Stomach (tissue), 9 donors: ENCODE results near the gene RIN3. TPM values are rescaled to one million over a fixed set of nuclear protein-coding genes. Genes with fewer than 3 reads are reported as not detected.
A peak's percentile ranks its signal among the peaks of the same experiment; 100 is the strongest.

Experiments
- DNase-seq, 2 donors: peaks; one replicate each; pipeline versions ENCODE4 v3.0.0 to v3.0.0-alpha.2; 2013 to 2019
- H3K27ac ChIP-seq, 5 donors: fragments of 200-600 bp in 4 of 5; sonication (generic) in 4 of 5; one replicate each; pipeline ENCODE4 v1.5.1; 2013 to 2019; ENCODE audit warnings: mild to moderate bottlenecking in 1 of 5, moderate library complexity in 1 of 5
- H3K27me3 ChIP-seq, 3 donors: fragments of 200-600 bp; sonication (generic); one replicate each; pipeline ENCODE4 v1.5.1; 2017 to 2019; ENCODE audit warnings: mixed run types in 1 of 3
- H3K36me3 ChIP-seq, 4 donors: fragments of 200-600 bp; sonication (generic); 1 replicate in 3 of 4; 2 replicates in 1 of 4; pipeline ENCODE4 v1.5.1; 2016 to 2019
- H3K4me1 ChIP-seq, 4 donors: fragments of 200-600 bp; sonication (generic); one replicate each; pipeline ENCODE4 v1.5.1; 2016 to 2019
- H3K4me3 ChIP-seq, 4 donors: fragments of 200-600 bp; sonication (generic) in 3 of 4; one replicate each; pipeline ENCODE4 v1.5.1; 2016 to 2019; ENCODE audit warnings: mild to moderate bottlenecking in 1 of 4
- H3K9me3 ChIP-seq, 4 donors: fragments of 200-600 bp; sonication (generic); one replicate each; pipeline ENCODE4 v1.5.1; 2016 to 2019
- CTCF ChIP-seq, 7 experiments: fragments of 450-650 bp in 4 of 7; fragments of 200-600 bp in 3 of 7; sonication (generic) in 3 of 7; IDR thresholded peaks; one replicate each; pipeline ENCODE4 v1.5.1; 2016 to 2019; ENCODE audit warnings: antibody characterized with exemption in 7 of 7, control low read depth in 2 of 7, mild to moderate bottlenecking in 1 of 7
- EP300 ChIP-seq: sonication (generic); formaldehyde crosslinking; IDR thresholded peaks from one replicate; pipeline ENCODE4 v1.6.1; 2017; ENCODE audit warnings: antibody characterized with exemption
- POLR2A ChIP-seq, 4 donors: fragments of 450-650 bp; IDR thresholded peaks; one replicate each; pipeline ENCODE4 v1.6.1; 2016; ENCODE audit warnings: antibody characterized with exemption in 4 of 4, control low read depth in 2 of 4, mild to moderate bottlenecking in 1 of 4, moderate library complexity in 1 of 4
- POLR2AphosphoS5 ChIP-seq, 3 donors: sonication (generic); formaldehyde crosslinking; IDR thresholded peaks; one replicate each; pipeline ENCODE4 v1.6.1; 2016; ENCODE audit warnings: antibody characterized with exemption in 3 of 3
- WGBS, 5 donors: extraction: QIAGEN DNeasy Blood & Tissue Kit in 3 of 5; methylation state at CpG; one replicate each; pipeline versions ENCODE4 v1.1.5 to v1.1.7; 2013 to 2018; 5-methylcytosine and 5-hydroxymethylcytosine counted together
- intact Hi-C: fragments of 100-400 bp; cut with DNase I; formaldehyde crosslinking; loops from one replicate; pipeline ENCODE4 v1.15.1; 2023; ENCODE audit warnings: low total_unique reads
- polyA plus RNA-seq, 3 donors: library from polyadenylated mRNA; stranded (reverse); fragments of 200-250 nt; gene quantifications; one replicate each; pipeline ENCODE4 v1.2.3, GENCODE V29; 2013
- total RNA-seq, 5 donors: library from RNA; depleted of rRNA; stranded (reverse); fragments of >200 nt; gene quantifications; one replicate each; pipeline versions ENCODE4 v1.1.0 to v1.2.3, GENCODE V29; 2014 to 2016
- donor health status: healthy with polysubstance abuse.
- donor health status: Bipolar disorder and iron deficiency.
- donor health status: healthy.

Gene RIN3
- total and polyA plus RNA-seq, 8 donors = 5.0 to 47.8 (median 8.0) TPM

- H3K27me3 ChIP-seq = no peaks in the 10 kb centered on the region
- H3K4me3 ChIP-seq = no peak overlapping the region
- TF ChIP-seq POLR2AphosphoS5 (IDR thresholded peaks at IDR 0.05) (no peak), POLR2A (IDR thresholded peaks at IDR 0.05) (no peak), EP300 (no peak), CTCF (IDR thresholded peaks at IDR 0.05) (no peak)
- WGBS, 5 donors = 76 to 86% (median 83%) methylated on average over 7 to 10 of the region's 10 CpGs
- no peak overlapping the region for H3K27ac ChIP-seq
- no peak for DNase-seq
- H3K9me3 ChIP-seq = no peaks in the 10 kb centered on the region
- H3K4me1 ChIP-seq = peaks cover 0 to 19% (median 5%) of the 10 kb centered on the region in 4 donors
- no peaks in the 10 kb centered on the region for H3K36me3 ChIP-seq
- intact Hi-C loops = no loop called here
Measured at GRCh38 chr14:92613681-92614260, 100.2 kb downstream of the RIN3 start.

GRCh38 chr14:92615451-92615850 is 101.9 kb downstream of the RIN3 start:
- TF ChIP-seq CTCF (IDR thresholded peaks at IDR 0.05) (no peak), EP300 (no peak), POLR2A (IDR thresholded peaks at IDR 0.05) (no peak), POLR2AphosphoS5 (IDR thresholded peaks at IDR 0.05) (no peak)
- Histone ChIP-seq H3K4me3 (no peak overlapping the region), H3K36me3 (no peaks in the 10 kb centered on the region), H3K4me1 (peaks cover 0 to 23% (median 3%) of the 10 kb centered on the region in 4 donors), H3K9me3 (no peaks in the 10 kb centered on the region), H3K27me3 (no peaks in the 10 kb centered on the region), H3K27ac (no peak overlapping the region)
- WGBS, 5 donors = 40 to 63% (median 46%) methylated on average over 4 of the region's 4 CpGs
- intact Hi-C loops = no loop called here
- peak in 1 of 2 donors; percentile 56 for DNase-seq

- intact Hi-C loops = no loop called here
- TF ChIP-seq POLR2A (IDR thresholded peaks at IDR 0.05) (no peak), POLR2AphosphoS5 (IDR thresholded peaks at IDR 0.05) (no peak), CTCF (IDR thresholded peaks at IDR 0.05) (no peak), EP300 (no peak)
- Histone ChIP-seq H3K27ac (no peak overlapping the region), H3K9me3 (no peaks in the 10 kb centered on the region), H3K27me3 (no peaks in the 10 kb centered on the region), H3K4me3 (no peak overlapping the region), H3K36me3 (no peaks in the 10 kb centered on the region), H3K4me1 (peaks cover 0 to 22% (median 6%) of the 10 kb centered on the region in 4 donors)
- WGBS, 5 donors = 84 to 98% (median 92%) methylated on average over 5 of the region's 5 CpGs
- DNase-seq = no peak
Measured at GRCh38 chr14:92616178-92616577, 102.6 kb downstream of the RIN3 start.

- H3K9me3 ChIP-seq = peaks cover 0 to 10% (median 9%) of the 10 kb centered on the region in 4 donors
- no peak for TF ChIP-seq CTCF (IDR thresholded peaks at IDR 0.05)
- TF ChIP-seq EP300 = no peak
- TF ChIP-seq POLR2AphosphoS5 (IDR thresholded peaks at IDR 0.05) = no peak
- no peak for TF ChIP-seq POLR2A (IDR thresholded peaks at IDR 0.05)
- peaks cover 0 to 8% (median 4%) of the 10 kb centered on the region in 4 donors for H3K36me3 ChIP-seq
- peaks cover 0 to 20% (median 6%) of the 10 kb centered on the region in 4 donors for H3K4me1 ChIP-seq
- intact Hi-C loops = no loop called here
- no peaks in the 10 kb centered on the region for H3K27me3 ChIP-seq
- no peak for DNase-seq
- no peak overlapping the region for H3K4me3 ChIP-seq
- no peak overlapping the region for H3K27ac ChIP-seq
Measured at GRCh38 chr14:92617581-92617980, 104.0 kb downstream of the RIN3 start.
